OCI-LY1 (cell line): ENCODE measurements around the gene CXADR.
"Not testable (repeated sequence)": the region's sequence is repeated elsewhere in the genome, so short reads cannot be mapped to it uniquely, and the experiment has no call there.

Source experiments
- EZH2 ChIP-seq: fragments of 200-600 bp; sonication (generic), shearing (Covaris generic); IDR thresholded peaks from 2 replicates; pipeline ENCODE4 v1.8.0; 2017; ENCODE audit warnings: borderline replicate concordance, mixed run types, mild to moderate bottlenecking, antibody characterized with exemption, low read length, moderate library complexity, mixed read lengths
- TF ChIP-seq, protein P1 (sequence below): fragments of 200-600 bp; sonication (generic), shearing (Covaris generic); IDR thresholded peaks from 2 replicates; pipeline ENCODE4 v1.5.1; 2017; ENCODE audit warnings: mild to moderate bottlenecking, antibody characterized with exemption, low read length, moderate library complexity, mixed read lengths

- TF ChIP-seq, protein P1, sequence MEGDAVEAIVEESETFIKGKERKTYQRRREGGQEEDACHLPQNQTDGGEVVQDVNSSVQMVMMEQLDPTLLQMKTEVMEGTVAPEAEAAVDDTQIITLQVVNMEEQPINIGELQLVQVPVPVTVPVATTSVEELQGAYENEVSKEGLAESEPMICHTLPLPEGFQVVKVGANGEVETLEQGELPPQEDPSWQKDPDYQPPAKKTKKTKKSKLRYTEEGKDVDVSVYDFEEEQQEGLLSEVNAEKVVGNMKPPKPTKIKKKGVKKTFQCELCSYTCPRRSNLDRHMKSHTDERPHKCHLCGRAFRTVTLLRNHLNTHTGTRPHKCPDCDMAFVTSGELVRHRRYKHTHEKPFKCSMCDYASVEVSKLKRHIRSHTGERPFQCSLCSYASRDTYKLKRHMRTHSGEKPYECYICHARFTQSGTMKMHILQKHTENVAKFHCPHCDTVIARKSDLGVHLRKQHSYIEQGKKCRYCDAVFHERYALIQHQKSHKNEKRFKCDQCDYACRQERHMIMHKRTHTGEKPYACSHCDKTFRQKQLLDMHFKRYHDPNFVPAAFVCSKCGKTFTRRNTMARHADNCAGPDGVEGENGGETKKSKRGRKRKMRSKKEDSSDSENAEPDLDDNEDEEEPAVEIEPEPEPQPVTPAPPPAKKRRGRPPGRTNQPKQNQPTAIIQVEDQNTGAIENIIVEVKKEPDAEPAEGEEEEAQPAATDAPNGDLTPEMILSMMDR = not testable (repeated sequence)
- not testable (repeated sequence) for TF ChIP-seq EZH2
Observed at GRCh38 chr21:17502985-17503384, 9.9 kb upstream of the CXADR start.
